Endothelial cell of umbilical vein (primary cell): ENCODE results near the gene LRFN2. TPM values are rescaled to one million over a fixed set of nuclear protein-coding genes. Genes with fewer than 3 reads are reported as not detected.

Source experiments
- BruUV-seq: library from RNA; stranded (reverse); fragments of 400-500 nt; replicated peaks from 2 replicates; lab custom pipeline; 2021; lab: Mats Ljungman, UMichigan
- CTCF ChIA-PET: fragments of 300-600, 350-600 bp; sonication (Branson Sonifier 250); formaldehyde crosslinking; loops from one replicate; lab custom pipeline; 2021; ENCODE audit warnings: antibody characterized with exemption, inconsistent platforms; lab: Charles Lee
- POLR2A ChIA-PET: fragments of 300-600, 350-600 bp; sonication (Branson Sonifier 250); formaldehyde crosslinking; loops from one replicate; lab custom pipeline; 2021; ENCODE audit warnings: antibody characterized with exemption, inconsistent platforms; lab: Charles Lee
- DNase-seq: peaks from one replicate; pipeline ENCODE4 v3.0.0-alpha.2; 2011; ENCODE audit warnings: low read depth, low spot score
- FAIRE-seq: peaks from 2 replicates; lab custom pipeline; 2011; peaks lifted over from hg19 to GRCh38; lab: Jason Lieb, UNC
- H2AFZ ChIP-seq: 2 replicates; pipeline ENCODE4 v1.6.0; 2012; ENCODE audit warnings: low read depth, low read length, control low read depth, inconsistent platforms
- H3K27ac ChIP-seq: 2 replicates; pipeline ENCODE4 v1.5.1; 2011; ENCODE audit warnings: low read depth, mild to moderate bottlenecking, control low read depth, low read length, moderate library complexity; ENCODE audit not compliant: insufficient read depth
- H3K27me3 ChIP-seq, 2 experiments: 2 replicates each; pipeline versions ENCODE4 v1.6.0 to v1.6.1; 2011; ENCODE audit warnings: low read length in 2 of 2, mixed read lengths in 1 of 2; ENCODE audit not compliant: control insufficient read depth in 2 of 2, insufficient read depth in 2 of 2
- H3K36me3 ChIP-seq, 2 experiments: 2 replicates in 1 of 2; 3 replicates in 1 of 2; pipeline ENCODE4 v1.5.1; 2011; ENCODE audit warnings: low read length in 2 of 2, mild to moderate bottlenecking in 1 of 2, moderate library complexity in 1 of 2; ENCODE audit not compliant: control insufficient read depth in 2 of 2, insufficient read depth in 2 of 2; ENCODE audit errors: extremely low read depth in 1 of 2
- H3K4me1 ChIP-seq: 3 replicates; pipeline ENCODE4 v1.5.1; 2011; ENCODE audit warnings: mild to moderate bottlenecking, low read length; ENCODE audit not compliant: control insufficient read depth, insufficient read depth; ENCODE audit errors: extremely low read depth
- H3K4me2 ChIP-seq: 2 replicates; pipeline ENCODE4 v1.6.1; 2011; ENCODE audit warnings: low read length, control low read depth, mixed read lengths; ENCODE audit not compliant: insufficient read depth
- H3K4me3 ChIP-seq, 3 experiments: fragments of 200-600 bp in 1 of 3; sonication (generic), shearing (Covaris generic) in 1 of 3; replicated peaks in 1 of 3; 2 replicates each; pipeline ENCODE4 v1.5.1; 2011 to 2016; ENCODE audit warnings: control low read depth in 3 of 3, low read length in 3 of 3, mild to moderate bottlenecking in 2 of 3, inconsistent platforms in 1 of 3, low read depth in 1 of 3, moderate library complexity in 1 of 3; ENCODE audit not compliant: insufficient read depth in 1 of 3
- H3K79me2 ChIP-seq: 2 replicates; pipeline ENCODE4 v1.6.0; 2012; ENCODE audit warnings: low read length, inconsistent platforms; ENCODE audit not compliant: control insufficient read depth, insufficient read depth
- H3K9ac ChIP-seq: replicated peaks from 2 replicates; pipeline ENCODE3; 2011; ENCODE audit warnings: low read length, control low read depth; ENCODE audit not compliant: insufficient read depth; ENCODE audit errors: extremely low read depth
- H3K9me1 ChIP-seq: replicated peaks from 3 replicates; pipeline ENCODE4 v1.6.0; 2011; ENCODE audit warnings: mild to moderate bottlenecking, low read length; ENCODE audit not compliant: control insufficient read depth, insufficient read depth; ENCODE audit errors: extremely low read depth
- H3K9me3 ChIP-seq: replicated peaks from 2 replicates; pipeline ENCODE4 v1.5.1; 2012; ENCODE audit warnings: low read length, inconsistent platforms; ENCODE audit not compliant: control insufficient read depth, insufficient read depth
- H4K20me1 ChIP-seq: replicated peaks from 2 replicates; pipeline ENCODE3; 2011; ENCODE audit warnings: mild to moderate bottlenecking, low read length; ENCODE audit not compliant: control insufficient read depth, insufficient read depth; ENCODE audit errors: extremely low read depth
- CTCF ChIP-seq, 2 donors: IDR thresholded peaks; 1 replicate in 1 of 2; 2 replicates in 1 of 2; pipeline ENCODE4 v1.5.1; 2011; ENCODE audit warnings: low read length in 2 of 2, mild to moderate bottlenecking in 2 of 2, moderate library complexity in 2 of 2, control low read depth in 1 of 2, inconsistent platforms in 1 of 2, low read depth in 1 of 2; ENCODE audit not compliant: insufficient read depth in 1 of 2; ENCODE audit errors: extremely low read depth in 1 of 2
- EZH2 ChIP-seq: IDR thresholded peaks from 2 replicates; pipeline ENCODE4 v1.6.1; 2012; ENCODE audit warnings: borderline replicate concordance, low read depth, mild to moderate bottlenecking, moderate library complexity, low read length, inconsistent platforms; ENCODE audit not compliant: severe bottlenecking
- FOS ChIP-seq: IDR thresholded peaks from 2 replicates; pipeline ENCODE4 v1.6.1; 2011; ENCODE audit warnings: mild to moderate bottlenecking, low read length, moderate library complexity, borderline replicate concordance; ENCODE audit not compliant: insufficient read depth
- GATA2 ChIP-seq: IDR thresholded peaks from 2 replicates; pipeline ENCODE4 v1.7.0; 2011; ENCODE audit warnings: low read depth, mild to moderate bottlenecking, moderate library complexity, mixed read lengths, low read length; ENCODE audit not compliant: insufficient read length, insufficient read depth
- JUN ChIP-seq: IDR thresholded peaks from 2 replicates; pipeline ENCODE4 v1.6.1; 2011; ENCODE audit warnings: borderline replicate concordance, low read depth; ENCODE audit not compliant: insufficient read length, insufficient read depth
- MAX ChIP-seq: IDR thresholded peaks from 2 replicates; pipeline ENCODE4 v1.6.1; 2011; ENCODE audit not compliant: insufficient read depth, insufficient read length
- MYC ChIP-seq: IDR thresholded peaks from one replicate; pipeline ENCODE4 v1.6.1; 2011; ENCODE audit warnings: mild to moderate bottlenecking, low read depth, low read length
- POLR2A ChIP-seq: IDR thresholded peaks from 2 replicates; pipeline ENCODE4 v1.6.1; 2012; ENCODE audit warnings: low read depth, mild to moderate bottlenecking, control low read depth, low read length
- POLR2AphosphoS5 ChIP-seq: IDR thresholded peaks from 2 replicates; pipeline ENCODE4 v1.6.1; 2012; ENCODE audit warnings: low read depth, mild to moderate bottlenecking, control low read depth, low read length, moderate library complexity; ENCODE audit not compliant: insufficient read depth
- dilution Hi-C: fragments of 300-500 bp; cut with MboI; formaldehyde crosslinking; loops from one replicate; pipeline ENCODE4 v1.15.0; 2019; ENCODE audit warnings: low sequenced_read_pairs; ENCODE audit not compliant: extremely low pct_ligation_motif_present
- intact Hi-C: fragments of 100-400 bp; cut with micrococcal nuclease; formaldehyde crosslinking; loops from one replicate; pipeline ENCODE4 v1.10.0; 2022
- polyA plus RNA-seq, 4 experiments: library from polyadenylated mRNA; depleted of rRNA in 3 of 4; stranded (reverse) in 3 of 4; unstranded in 1 of 4; fragments of >200 nt; gene quantifications; 2 replicates each; pipeline versions ENCODE4 v1.2.1 to v1.2.3, GENCODE V29; 2011 to 2012; ENCODE audit warnings: missing spikeins in 1 of 4
- total RNA-seq: library from RNA; stranded (reverse); gene quantifications from 2 replicates; pipeline ENCODE4 v1.2.3, GENCODE V29; 2021

Gene LRFN2
- total and polyA plus RNA-seq, 2 donors (not counting 3 experiments of a cell fraction or from before 2014, with no cell fraction given) = not detected

- Histone ChIP-seq H3K9ac (no peak overlapping the region), H4K20me1 (no peaks in the 10 kb centered on the region), H3K9me3 (no peaks in the 10 kb centered on the region), H3K27me3 (no peaks in the 10 kb centered on the region), H3K4me3 (no peak overlapping the region), H3K27ac (no peak overlapping the region), H3K9me1 (no peaks in the 10 kb centered on the region), H3K4me2 (no peak overlapping the region), H2AFZ (no peak overlapping the region), H3K36me3 (no peaks in the 10 kb centered on the region), H3K79me2 (no peaks in the 10 kb centered on the region), H3K4me1 (no peaks in the 10 kb centered on the region)
- intact Hi-C loops = no loop called here
- no peak for DNase-seq
- CTCF ChIA-PET = no interaction called here
- no TSS peak for BruUV-seq
- dilution Hi-C loops = no loop called here
- TF ChIP-seq CTCF (IDR thresholded peaks at IDR 0.05; ENCODE audit: extremely low read depth in 1 of 2, insufficient read depth in 1 of 2, low read depth in 1 of 2, low read length in 2 of 2) = no peak
- TF ChIP-seq MAX = no peak
- no peak for TF ChIP-seq POLR2AphosphoS5
- no peak for TF ChIP-seq FOS
- no peak for TF ChIP-seq JUN
- TF ChIP-seq MYC = no peak
- TF ChIP-seq EZH2 = no peak
- no peak for TF ChIP-seq GATA2
- TF ChIP-seq POLR2A = no peak
- POLR2A ChIA-PET = no interaction called here
- no peak for FAIRE-seq
Observed at GRCh38 chr6:40408786-40409542, 178.2 kb downstream of the LRFN2 start.
